ENCODE data around the gene ZMIZ1. TPM values are rescaled to one million over a fixed set of nuclear protein-coding genes. Genes with fewer than 3 reads are reported as not detected.
"Not testable (repeated sequence)": the region's sequence is repeated elsewhere in the genome, so short reads cannot be mapped to it uniquely, and the experiment has no call there.

Gene ZMIZ1
- total RNA-seq, 1 experiment from 2014 or later, result 7.8 TPM

GRCh38 chr10:79334573-79334972 lies 265.8 kb downstream of the ZMIZ1 start:
- in situ Hi-C loops (cut with HindIII; ENCODE audit: low pct_unique_long_range_greater_than_20kb, low sequenced_read_pairs), result no loop called here
- DNase-seq (ENCODE audit: low read depth, low spot score), result no peak

GRCh38 chr10:79335094-79335469 lies 266.3 kb downstream of the ZMIZ1 start:
- in situ Hi-C loops (cut with HindIII; ENCODE audit: low pct_unique_long_range_greater_than_20kb, low sequenced_read_pairs), result no loop called here
- DNase-seq (ENCODE audit: low read depth, low spot score), result no peak

GRCh38 chr10:79335470-79336235 lies 266.9 kb downstream of the ZMIZ1 start:
- in situ Hi-C loops (cut with HindIII; ENCODE audit: low pct_unique_long_range_greater_than_20kb, low sequenced_read_pairs), result no loop called here
- DNase-seq (ENCODE audit: low read depth, low spot score), result peak; percentile 10

- no peak for DNase-seq (ENCODE audit: low read depth, low spot score)
- in situ Hi-C loops (cut with HindIII; ENCODE audit: low pct_unique_long_range_greater_than_20kb, low sequenced_read_pairs), result no loop called here
Observed at GRCh38 chr10:79336276-79336675, 267.5 kb downstream of the ZMIZ1 start.

GRCh38 chr10:79336739-79337138 lies 268.0 kb downstream of the ZMIZ1 start:
- no peak for DNase-seq (ENCODE audit: low read depth, low spot score)
- in situ Hi-C loops (cut with HindIII; ENCODE audit: low pct_unique_long_range_greater_than_20kb, low sequenced_read_pairs), result no loop called here

- in situ Hi-C loops (cut with HindIII; ENCODE audit: low pct_unique_long_range_greater_than_20kb, low sequenced_read_pairs); DNase-seq (ENCODE audit: low read depth, low spot score): not testable (repeated sequence)
Observed at GRCh38 chr10:79337783-79338469, 269.2 kb downstream of the ZMIZ1 start.

- in situ Hi-C loops (cut with HindIII; ENCODE audit: low pct_unique_long_range_greater_than_20kb, low sequenced_read_pairs), result no loop called here
- DNase-seq (ENCODE audit: low read depth, low spot score), result no peak
Observed at GRCh38 chr10:79339266-79339665, 270.5 kb downstream of the ZMIZ1 start.

GRCh38 chr10:79340646-79341244 lies 272.0 kb downstream of the ZMIZ1 start:
- in situ Hi-C loops (cut with HindIII; ENCODE audit: low pct_unique_long_range_greater_than_20kb, low sequenced_read_pairs), result no loop called here
- DNase-seq (ENCODE audit: low read depth, low spot score), result no peak

- in situ Hi-C loops (cut with HindIII; ENCODE audit: low pct_unique_long_range_greater_than_20kb, low sequenced_read_pairs), result no loop called here
- DNase-seq (ENCODE audit: low read depth, low spot score), result no peak
Observed at GRCh38 chr10:79342295-79342761, 273.6 kb downstream of the ZMIZ1 start.

GRCh38 chr10:79342811-79343561 lies 274.2 kb downstream of the ZMIZ1 start:
- DNase-seq (ENCODE audit: low read depth, low spot score), result no peak

GRCh38 chr10:79344502-79345195 lies 275.9 kb downstream of the ZMIZ1 start:
- in situ Hi-C loops (cut with HindIII; ENCODE audit: low pct_unique_long_range_greater_than_20kb, low sequenced_read_pairs), result no loop called here
- DNase-seq (ENCODE audit: low read depth, low spot score), result no peak

More at GRCh38 chr10:79342811-79343561, 274.2 kb downstream of the ZMIZ1 start:
- in situ Hi-C loops (cut with HindIII; ENCODE audit: low pct_unique_long_range_greater_than_20kb, low sequenced_read_pairs), result no loop called here

GRCh38 chr10:79345241-79346011 lies 276.7 kb downstream of the ZMIZ1 start:
- in situ Hi-C loops (cut with HindIII; ENCODE audit: low pct_unique_long_range_greater_than_20kb, low sequenced_read_pairs), result no loop called here
- no peak for DNase-seq (ENCODE audit: low read depth, low spot score)

GRCh38 chr10:79346012-79346340 lies 277.2 kb downstream of the ZMIZ1 start:
- DNase-seq (ENCODE audit: low read depth, low spot score), result no peak
- in situ Hi-C loops (cut with HindIII; ENCODE audit: low pct_unique_long_range_greater_than_20kb, low sequenced_read_pairs), result no loop called here

GRCh38 chr10:79346388-79347225 lies 277.8 kb downstream of the ZMIZ1 start:
- DNase-seq (ENCODE audit: low read depth, low spot score), result no peak
- in situ Hi-C loops (cut with HindIII; ENCODE audit: low pct_unique_long_range_greater_than_20kb, low sequenced_read_pairs), result no loop called here

GRCh38 chr10:79347226-79347893 lies 278.6 kb downstream of the ZMIZ1 start, which contains the start of gene PPIF:
Gene PPIF (plus strand): TSS chr10:79347469. CDS start chr10:79347549, 80 bp downstream.
- DNase-seq (ENCODE audit: low read depth, low spot score), result peak; percentile 84
- in situ Hi-C loops (cut with HindIII; ENCODE audit: low pct_unique_long_range_greater_than_20kb, low sequenced_read_pairs), result no loop called here
